ENCODE measurements around the gene PDPN. TPM values are rescaled to one million over a fixed set of nuclear protein-coding genes. Genes with fewer than 3 reads are reported as not detected.

Gene PDPN
- total and polyA plus RNA-seq, 2 of the 4 experiments (the other 2 are of a cell fraction) = 0.31 TPM; not detected in 1

DNA sequence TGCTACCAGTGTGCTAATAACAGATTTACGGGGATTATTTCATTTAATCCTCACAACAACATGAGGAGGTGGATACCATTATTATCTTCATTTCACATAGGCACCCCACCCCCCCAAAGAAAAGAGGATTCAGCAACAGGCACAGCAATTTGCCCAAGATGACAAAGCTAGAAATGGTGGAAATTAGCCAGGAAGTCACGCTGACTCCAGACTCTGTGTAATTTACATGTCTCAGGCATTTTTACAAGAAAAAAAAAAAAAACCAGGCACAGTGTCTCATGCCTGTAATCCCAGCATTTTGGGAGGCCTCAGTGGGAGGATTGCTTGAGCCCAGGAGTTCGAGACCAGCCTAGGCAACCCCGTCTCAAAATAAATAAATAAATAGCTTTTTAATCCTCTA is 78.9 kb downstream of the PDPN start:
- no TSS peak for BruUV-seq (replicated peaks)
- Histone ChIP-seq H2BK120ac (ENCODE audit: low read depth, low read length) (no peak overlapping the region), H3K4ac (ENCODE audit: low read depth, low read length) (no peak overlapping the region), H3K9me1 (ENCODE audit: insufficient read depth, low read length) (no peaks in the 10 kb centered on the region), H3K4me1 (ENCODE audit: control insufficient read depth, insufficient read depth, low read length) (no peaks in the 10 kb centered on the region), H3K36me3 (ENCODE audit: control insufficient read depth, insufficient read depth, low read length) (no peaks in the 10 kb centered on the region), H3K4me3 (ENCODE audit: insufficient read depth, low read depth, low read length) (no peak overlapping the region), H3K14ac (replicated peaks; ENCODE audit: low read depth, low read length) (no peak overlapping the region), H4K91ac (ENCODE audit: insufficient read depth, low read depth, low read length) (no peak overlapping the region), H3K79me1 (ENCODE audit: low read depth in 1 of 2, low read length in 2 of 2) (no peaks in the 10 kb centered on the region), H4K5ac (ENCODE audit: low read depth, low read length) (no peak overlapping the region), H4K20me1 (ENCODE audit: insufficient read depth, low read length) (no peaks in the 10 kb centered on the region), H3K9me3 (ENCODE audit: control insufficient read depth, insufficient read depth, low read length) (0 out of 2 replicates have a peak, but pooled peaks cover 2% of the 10 kb centered on the region), H3K9ac (ENCODE audit: low read depth, low read length) (no peak overlapping the region), H2AK9ac (replicated peaks; ENCODE audit: low read depth, low read length, poor library complexity) (no peak overlapping the region), H2BK15ac (ENCODE audit: low read depth, low read length) (no peak overlapping the region), H3K56ac (ENCODE audit: extremely low read depth, insufficient read depth, low read length) (no peak overlapping the region), H3K4me2 (ENCODE audit: low read depth, low read length) (no peak overlapping the region), H2BK20ac (ENCODE audit: low read depth, low read length) (no peak overlapping the region), H3K27me3 (ENCODE audit: control insufficient read depth, insufficient read depth, low read length) (no peaks in the 10 kb centered on the region), H2BK5ac (ENCODE audit: low read depth, low read length, poor library complexity, severe bottlenecking) (no peak overlapping the region), H4K8ac (ENCODE audit: low read depth in 2 of 2, low read length in 2 of 2) (no peak overlapping the region), H2AFZ (replicated peaks; ENCODE audit: low read length, poor library complexity) (no peak overlapping the region), H3K23ac (ENCODE audit: low read depth, low read length) (no peak overlapping the region), H2AK5ac (ENCODE audit: low read depth, low read length) (no peak overlapping the region), H3K27ac (ENCODE audit: insufficient read depth, low read length) (no peak overlapping the region), H3K18ac (ENCODE audit: low read depth, low read length) (no peak overlapping the region)
- ChIA-PET CTCF (interaction anchor here (0.6 kb wide), 1 partner anchor 82 kb away, joined by 4 read pairs; no protein-coding TSS in a partner anchor), POLR2A (ENCODE audit: unreplicated experiment) (no interaction called here)
- DNase-seq (no peak), ATAC-seq (ENCODE audit: low read depth) (no peak)
- in situ Hi-C loops (cut with MboI; ENCODE audit: low sequenced_read_pairs) = no loop called here
- dilution Hi-C loops (cut with HindIII; ENCODE audit: low sequenced_read_pairs, unreplicated experiment) = no loop called here
- intact Hi-C loops (cut with micrococcal nuclease) = no loop called here
- WGBS, 2 experiments (ENCODE audit: extremely low coverage in 2 of 2, insufficient read length in 1 of 2) = no CpG with 5 or more reads among the region's 4 CpGs
- TF ChIP-seq MAZ (IDR thresholded peaks at IDR 0.05; ENCODE audit: borderline replicate concordance, low read depth, low read length) (no peak), SMC3 (IDR thresholded peaks at IDR 0.05; ENCODE audit: low read depth, low read length) (no peak), POLR2A (IDR thresholded peaks at IDR 0.05; ENCODE audit: low read depth, low read length) (no peak), MAFK (IDR thresholded peaks at IDR 0.05; ENCODE audit: low read depth, low read length) (no peak), RCOR1 (IDR thresholded peaks at IDR 0.05; ENCODE audit: insufficient replicate concordance, low read length) (no peak)

Measured in IMR-90 (cell line).